Bronchial epithelial cell (primary cell): ENCODE data around the gene C16orf90. TPM values are rescaled to one million over a fixed set of nuclear protein-coding genes. Genes with fewer than 3 reads are reported as not detected.

Experiments used
- DNase-seq: peaks from one replicate; pipeline ENCODE4 v3.0.0-alpha.2; 2010; ENCODE audit warnings: low read depth
- FAIRE-seq: peaks from 2 replicates; lab custom pipeline; 2011; peaks lifted over from hg19 to GRCh38; lab: Jason Lieb, UNC
- H3K27me3 ChIP-seq: 2 replicates; pipeline ENCODE4 v1.5.1; 2011; ENCODE audit warnings: low read length; ENCODE audit not compliant: control insufficient read depth, insufficient read depth
- H3K36me3 ChIP-seq: 2 replicates; pipeline ENCODE4 v1.5.1; 2011; ENCODE audit warnings: low read length; ENCODE audit not compliant: control insufficient read depth, insufficient read depth
- H3K4me3 ChIP-seq: 2 replicates; pipeline ENCODE4 v1.5.1; 2011; ENCODE audit warnings: mild to moderate bottlenecking, low read depth, low read length, control low read depth
- total RNA-seq: library from RNA; depleted of rRNA; stranded (reverse); fragments of >200 nt; gene quantifications from 2 replicates; pipeline ENCODE4 v1.2.1, GENCODE V29; 2014
- TF ChIP-seq, protein P1 (sequence below): IDR thresholded peaks from 2 replicates; pipeline ENCODE4 v1.5.1; 2011; ENCODE audit warnings: mild to moderate bottlenecking, moderate library complexity, low read length, control low read depth, inconsistent platforms; ENCODE audit not compliant: insufficient read depth, severe bottlenecking

Gene C16orf90
- total RNA-seq, 1 donor from 2014 or later: not detected

DNA sequence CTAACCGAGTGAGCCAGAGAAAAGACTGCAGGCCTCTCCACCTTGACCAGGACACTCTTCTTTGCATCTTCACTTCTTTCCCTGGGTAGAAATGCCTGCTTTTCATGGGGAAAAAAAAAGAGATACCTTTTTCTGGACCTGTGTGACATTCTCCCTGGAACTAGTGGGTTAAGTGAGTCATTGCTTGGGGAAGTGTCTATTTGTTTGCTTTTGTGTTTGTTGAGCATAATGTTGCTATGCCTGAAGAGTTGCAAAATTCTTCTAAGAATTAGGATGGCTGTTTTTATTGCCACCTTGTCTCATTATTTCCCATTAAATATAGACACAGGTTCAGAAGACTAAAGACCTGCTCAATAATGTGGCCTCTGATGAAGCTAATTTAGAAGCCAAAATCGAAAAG is 24.3 kb upstream of the C16orf90 start:
- TF ChIP-seq, protein P1, sequence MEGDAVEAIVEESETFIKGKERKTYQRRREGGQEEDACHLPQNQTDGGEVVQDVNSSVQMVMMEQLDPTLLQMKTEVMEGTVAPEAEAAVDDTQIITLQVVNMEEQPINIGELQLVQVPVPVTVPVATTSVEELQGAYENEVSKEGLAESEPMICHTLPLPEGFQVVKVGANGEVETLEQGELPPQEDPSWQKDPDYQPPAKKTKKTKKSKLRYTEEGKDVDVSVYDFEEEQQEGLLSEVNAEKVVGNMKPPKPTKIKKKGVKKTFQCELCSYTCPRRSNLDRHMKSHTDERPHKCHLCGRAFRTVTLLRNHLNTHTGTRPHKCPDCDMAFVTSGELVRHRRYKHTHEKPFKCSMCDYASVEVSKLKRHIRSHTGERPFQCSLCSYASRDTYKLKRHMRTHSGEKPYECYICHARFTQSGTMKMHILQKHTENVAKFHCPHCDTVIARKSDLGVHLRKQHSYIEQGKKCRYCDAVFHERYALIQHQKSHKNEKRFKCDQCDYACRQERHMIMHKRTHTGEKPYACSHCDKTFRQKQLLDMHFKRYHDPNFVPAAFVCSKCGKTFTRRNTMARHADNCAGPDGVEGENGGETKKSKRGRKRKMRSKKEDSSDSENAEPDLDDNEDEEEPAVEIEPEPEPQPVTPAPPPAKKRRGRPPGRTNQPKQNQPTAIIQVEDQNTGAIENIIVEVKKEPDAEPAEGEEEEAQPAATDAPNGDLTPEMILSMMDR: no peak
- DNase-seq: peak; percentile 41
- Histone ChIP-seq H3K4me3 (no peak overlapping the region), H3K36me3 (no peaks in the 10 kb centered on the region), H3K27me3 (no peaks in the 10 kb centered on the region)
- no peak for FAIRE-seq

DNA sequence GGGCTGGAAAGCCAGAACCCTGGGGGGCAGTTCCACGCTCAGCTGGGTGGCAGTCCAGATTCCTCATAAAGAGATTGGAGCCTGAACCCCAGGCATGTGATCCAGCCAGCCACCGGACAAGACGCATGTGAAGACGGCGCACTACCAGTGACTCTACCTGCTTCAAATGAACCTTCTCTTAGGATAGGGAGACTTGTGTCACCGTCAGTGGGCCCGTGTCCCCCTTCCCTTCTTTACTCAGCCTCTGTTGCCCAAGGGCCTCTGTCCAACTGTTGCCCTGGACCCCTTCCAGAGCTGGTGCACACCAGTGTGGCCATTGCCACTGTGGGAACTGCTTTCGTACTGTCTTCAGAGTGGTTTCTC is 23.7 kb upstream of the C16orf90 start:
- H3K4me3 ChIP-seq: no peak overlapping the region
- DNase-seq (no peak), FAIRE-seq (no peak)
- H3K27me3 ChIP-seq: no peaks in the 10 kb centered on the region
- H3K36me3 ChIP-seq: no peaks in the 10 kb centered on the region
- TF ChIP-seq, protein P1: no peak

DNA sequence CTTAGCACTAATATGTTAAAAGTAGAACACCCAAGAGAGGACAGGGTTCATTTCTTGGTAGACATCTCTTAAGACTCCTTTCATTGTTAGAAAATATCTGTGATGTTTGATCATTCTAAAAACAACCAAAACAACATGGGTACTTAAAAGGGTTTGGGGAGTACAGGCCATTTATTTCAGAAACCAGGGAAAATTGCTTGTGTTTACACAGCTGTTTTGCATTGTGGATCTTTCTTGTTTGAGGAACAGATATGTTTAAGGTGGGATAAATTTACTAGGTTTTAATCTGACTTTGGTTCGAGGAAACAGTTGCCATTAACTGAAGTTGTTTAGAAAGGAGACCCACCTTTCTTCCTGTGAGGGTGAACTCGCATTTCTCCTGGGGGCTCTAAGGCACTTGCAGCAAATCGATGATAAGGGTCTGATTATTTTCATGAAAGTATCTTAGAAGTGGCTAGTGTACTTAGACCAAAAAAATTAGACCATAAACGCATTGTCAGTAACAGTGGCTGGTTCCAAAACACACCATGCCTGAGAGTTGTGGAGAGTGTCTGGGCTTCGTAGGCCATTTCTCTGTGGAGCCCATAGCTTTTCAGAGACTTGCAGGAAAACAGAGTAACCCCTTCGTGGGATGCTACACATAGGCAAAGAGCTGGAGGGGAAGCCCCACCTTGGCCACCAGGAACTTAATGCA is 23.1 kb upstream of the C16orf90 start:
- H3K27me3 ChIP-seq: no peaks in the 10 kb centered on the region
- TF ChIP-seq, protein P1: no peak
- no peak overlapping the region for H3K4me3 ChIP-seq
- DNase-seq (no peak), FAIRE-seq (no peak)
- no peaks in the 10 kb centered on the region for H3K36me3 ChIP-seq

DNA sequence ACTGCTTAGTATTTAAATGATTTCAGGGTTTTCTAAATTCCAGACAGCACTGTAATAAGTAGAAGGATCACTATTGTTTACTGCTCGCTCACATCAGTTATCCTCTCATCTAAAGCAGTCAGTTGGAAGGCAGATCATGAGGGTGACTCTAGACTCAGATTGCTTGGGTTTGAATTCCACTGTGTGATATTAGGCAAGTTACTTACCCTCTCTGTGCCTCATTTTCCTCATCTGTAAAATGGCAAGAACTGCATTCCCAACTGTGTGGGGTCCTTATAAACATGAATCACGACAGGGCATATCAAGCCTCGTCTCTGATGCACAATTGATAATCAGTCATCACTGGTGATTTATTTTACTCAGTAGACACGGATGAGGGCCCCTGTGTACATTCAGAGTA is 20.6 kb upstream of the C16orf90 start:
- TF ChIP-seq, protein P1: no peak
- Histone ChIP-seq H3K36me3 (peaks cover 4% of the 10 kb centered on the region), H3K27me3 (no peaks in the 10 kb centered on the region), H3K4me3 (no peak overlapping the region)
- DNase-seq (no peak), FAIRE-seq (no peak)

DNA sequence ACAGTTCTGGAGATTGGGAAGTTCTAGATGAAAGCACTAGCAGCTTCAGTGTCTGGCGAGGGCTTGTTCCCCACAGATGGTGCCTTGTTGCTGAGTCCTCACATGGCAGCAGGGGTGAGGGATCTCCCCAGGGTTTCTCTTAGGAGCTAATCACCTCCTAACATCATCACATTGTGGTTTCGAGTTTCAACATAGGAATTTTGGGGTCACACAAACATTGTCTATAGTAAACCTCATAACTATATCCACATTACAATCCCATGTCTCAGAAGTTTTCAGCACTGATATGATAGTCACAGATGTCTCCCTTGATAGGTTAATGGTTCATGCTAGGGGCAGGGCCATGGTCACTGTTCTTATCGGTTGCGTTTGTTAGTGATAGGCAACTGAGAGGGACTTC is 19.3 kb upstream of the C16orf90 start:
- FAIRE-seq (no peak), DNase-seq (no peak)
- no peak overlapping the region for H3K4me3 ChIP-seq
- peaks cover 6% of the 10 kb centered on the region for H3K36me3 ChIP-seq
- H3K27me3 ChIP-seq: no peaks in the 10 kb centered on the region
- TF ChIP-seq, protein P1: no peak
